ENCODE results near the gene BMF.

GRCh38 chr15:40100123-40100946, 8.3 kb downstream of the BMF start:
- TF ChIP-seq, protein P1, sequence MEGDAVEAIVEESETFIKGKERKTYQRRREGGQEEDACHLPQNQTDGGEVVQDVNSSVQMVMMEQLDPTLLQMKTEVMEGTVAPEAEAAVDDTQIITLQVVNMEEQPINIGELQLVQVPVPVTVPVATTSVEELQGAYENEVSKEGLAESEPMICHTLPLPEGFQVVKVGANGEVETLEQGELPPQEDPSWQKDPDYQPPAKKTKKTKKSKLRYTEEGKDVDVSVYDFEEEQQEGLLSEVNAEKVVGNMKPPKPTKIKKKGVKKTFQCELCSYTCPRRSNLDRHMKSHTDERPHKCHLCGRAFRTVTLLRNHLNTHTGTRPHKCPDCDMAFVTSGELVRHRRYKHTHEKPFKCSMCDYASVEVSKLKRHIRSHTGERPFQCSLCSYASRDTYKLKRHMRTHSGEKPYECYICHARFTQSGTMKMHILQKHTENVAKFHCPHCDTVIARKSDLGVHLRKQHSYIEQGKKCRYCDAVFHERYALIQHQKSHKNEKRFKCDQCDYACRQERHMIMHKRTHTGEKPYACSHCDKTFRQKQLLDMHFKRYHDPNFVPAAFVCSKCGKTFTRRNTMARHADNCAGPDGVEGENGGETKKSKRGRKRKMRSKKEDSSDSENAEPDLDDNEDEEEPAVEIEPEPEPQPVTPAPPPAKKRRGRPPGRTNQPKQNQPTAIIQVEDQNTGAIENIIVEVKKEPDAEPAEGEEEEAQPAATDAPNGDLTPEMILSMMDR (IDR thresholded peaks at IDR 0.05; ENCODE audit: poor library complexity), result no peak
- TF ChIP-seq EZH2 (IDR thresholded peaks at IDR 0.05; ENCODE audit: borderline replicate concordance), result no peak
- TF ChIP-seq EZH2phosphoT487 (IDR thresholded peaks at IDR 0.05; ENCODE audit: low read depth, severe bottlenecking, unreplicated experiment), result no peak

Data from hepatocyte (in vitro differentiated cells).